HFF-Myc (cell line): Measurements from ENCODE around the gene FAM98A.

Experiments
- DNase-seq: peaks from one replicate; pipeline ENCODE4 v3.0.0-alpha.2; 2011; ENCODE audit warnings: low read depth; ENCODE audit errors: extremely low read depth
- H3K4me3 ChIP-seq: replicated peaks from 2 replicates; pipeline ENCODE4 v1.5.1; 2011; ENCODE audit warnings: low read depth, mild to moderate bottlenecking, control low read depth, low read length
- CTCF ChIP-seq: IDR thresholded peaks from 2 replicates; pipeline ENCODE4 v1.5.1; 2012; ENCODE audit warnings: mild to moderate bottlenecking, low read depth, low read length, control low read depth; ENCODE audit errors: missing control alignments

FAM98A gene

GRCh38 chr2:33607905-33608304 lies 8.8 kb upstream of the FAM98A start:
- TF ChIP-seq CTCF = no peak
- no peak for DNase-seq
- H3K4me3 ChIP-seq = no peak overlapping the region

GRCh38 chr2:33607251-33607721 lies 8.2 kb upstream of the FAM98A start:
- H3K4me3 ChIP-seq = no peak overlapping the region
- no peak for DNase-seq
- no peak for TF ChIP-seq CTCF

GRCh38 chr2:33606622-33607021 lies 7.5 kb upstream of the FAM98A start:
- H3K4me3 ChIP-seq = no peak overlapping the region
- no peak for DNase-seq
- TF ChIP-seq CTCF = no peak

GRCh38 chr2:33606100-33606499 lies 7.0 kb upstream of the FAM98A start:
- DNase-seq = no peak
- no peak for TF ChIP-seq CTCF
- H3K4me3 ChIP-seq = no peak overlapping the region

GRCh38 chr2:33605056-33605455 lies 6.0 kb upstream of the FAM98A start:
- TF ChIP-seq CTCF = no peak
- DNase-seq = no peak

GRCh38 chr2:33603416-33603815 lies 4.3 kb upstream of the FAM98A start:
- H3K4me3 ChIP-seq = no peak overlapping the region
- no peak for DNase-seq
- TF ChIP-seq CTCF = no peak

More at GRCh38 chr2:33605056-33605455, 6.0 kb upstream of the FAM98A start:
- no peak overlapping the region for H3K4me3 ChIP-seq

- no peak overlapping the region for H3K4me3 ChIP-seq
- no peak for TF ChIP-seq CTCF
- no peak for DNase-seq
These were observed 3.2 kb upstream of the FAM98A start for GRCh38 chr2:33602201-33602830.
